ENCODE results near the gene WNT1. TPM values are rescaled to one million over a fixed set of nuclear protein-coding genes. Genes with fewer than 3 reads are reported as not detected.

WNT1 gene
- total and polyA plus RNA-seq, 8 donors = not detected

DNA sequence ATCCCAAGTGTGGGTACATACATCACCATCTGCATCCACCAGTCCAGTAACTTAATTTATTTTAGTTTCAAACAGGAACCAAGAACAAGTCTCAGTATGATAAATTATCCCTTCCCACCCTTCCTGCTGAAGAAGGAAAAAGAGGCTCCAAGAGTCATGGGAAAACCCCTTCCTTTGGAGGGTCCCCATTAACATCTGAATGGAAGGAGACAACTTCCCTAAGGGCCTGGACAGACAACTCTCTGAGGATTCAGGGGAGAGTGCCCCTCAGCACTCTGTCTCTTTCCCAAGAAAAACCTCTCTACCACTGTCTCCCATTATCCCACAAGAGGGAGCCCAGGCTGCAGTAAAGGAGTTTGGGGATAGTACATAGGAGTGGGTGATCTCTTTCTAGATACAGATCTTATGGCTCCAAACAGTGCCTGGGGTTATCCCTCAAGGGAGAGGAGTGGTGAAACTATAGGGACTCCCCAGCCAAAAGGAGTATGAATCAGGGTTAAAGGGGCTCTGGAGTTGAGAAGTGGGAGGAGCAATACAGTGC lies 12.8 kb upstream of the WNT1 start:
- Histone ChIP-seq H3K4me1 (no peaks in the 10 kb centered on the region), H3K9me3 (no peaks in the 10 kb centered on the region), H3K36me3 (no peaks in the 10 kb centered on the region), H3K27me3 (peaks cover 0 to 3% (median 2%) of the 10 kb centered on the region in 4 donors), H3K27ac (no peak overlapping the region), H3K4me3 (no peak overlapping the region)
- intact Hi-C loops (cut with DNase I) = no loop called here
- TF ChIP-seq, protein P1, sequence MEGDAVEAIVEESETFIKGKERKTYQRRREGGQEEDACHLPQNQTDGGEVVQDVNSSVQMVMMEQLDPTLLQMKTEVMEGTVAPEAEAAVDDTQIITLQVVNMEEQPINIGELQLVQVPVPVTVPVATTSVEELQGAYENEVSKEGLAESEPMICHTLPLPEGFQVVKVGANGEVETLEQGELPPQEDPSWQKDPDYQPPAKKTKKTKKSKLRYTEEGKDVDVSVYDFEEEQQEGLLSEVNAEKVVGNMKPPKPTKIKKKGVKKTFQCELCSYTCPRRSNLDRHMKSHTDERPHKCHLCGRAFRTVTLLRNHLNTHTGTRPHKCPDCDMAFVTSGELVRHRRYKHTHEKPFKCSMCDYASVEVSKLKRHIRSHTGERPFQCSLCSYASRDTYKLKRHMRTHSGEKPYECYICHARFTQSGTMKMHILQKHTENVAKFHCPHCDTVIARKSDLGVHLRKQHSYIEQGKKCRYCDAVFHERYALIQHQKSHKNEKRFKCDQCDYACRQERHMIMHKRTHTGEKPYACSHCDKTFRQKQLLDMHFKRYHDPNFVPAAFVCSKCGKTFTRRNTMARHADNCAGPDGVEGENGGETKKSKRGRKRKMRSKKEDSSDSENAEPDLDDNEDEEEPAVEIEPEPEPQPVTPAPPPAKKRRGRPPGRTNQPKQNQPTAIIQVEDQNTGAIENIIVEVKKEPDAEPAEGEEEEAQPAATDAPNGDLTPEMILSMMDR (IDR thresholded peaks at IDR 0.05) = no peak
- FAIRE-seq (no peak), ATAC-seq (no peak), DNase-seq (no peak)

DNA sequence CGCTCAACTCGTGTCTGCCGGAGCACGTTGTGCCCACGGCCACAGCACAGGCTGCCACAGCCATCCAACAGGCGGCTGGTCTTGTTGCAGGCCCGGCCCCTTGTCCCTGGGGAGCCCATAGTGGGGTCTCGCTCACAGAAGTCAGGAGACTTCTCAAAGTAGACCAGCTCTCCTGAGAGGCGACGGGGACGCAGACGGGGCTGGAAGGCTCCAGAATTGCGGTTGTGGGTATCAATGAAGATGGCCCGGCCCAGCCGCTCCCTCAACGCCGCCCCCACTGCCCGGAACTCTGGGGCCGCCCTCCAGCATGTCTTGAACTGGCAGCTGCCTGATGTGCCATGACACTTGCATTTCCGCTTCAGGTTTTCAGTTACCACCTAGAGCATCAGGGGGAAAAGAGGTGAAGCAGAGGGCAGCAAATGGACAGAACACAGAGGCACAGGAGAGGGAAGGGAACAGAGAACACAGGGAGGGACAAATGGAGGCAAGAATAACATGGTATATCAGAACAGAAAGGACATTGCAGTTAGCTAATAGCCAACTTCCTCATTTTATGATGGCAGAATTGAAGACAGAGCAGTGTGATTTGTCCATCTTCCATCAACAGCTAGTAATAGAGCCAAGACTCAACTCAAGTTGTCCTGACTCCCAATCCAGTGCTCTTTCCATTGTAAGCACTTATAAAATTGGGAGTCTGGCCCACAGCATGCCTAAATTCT lies 11.8 kb upstream of the WNT1 start:
- H3K9me3 ChIP-seq = no peaks in the 10 kb centered on the region
- intact Hi-C loops (cut with DNase I) = no loop called here
- 66 to 71% methylated on average over 20 of the region's 20 CpGs for WGBS, 2 donors
- TF ChIP-seq, protein P1 (IDR thresholded peaks at IDR 0.05) = no peak
- H3K27ac ChIP-seq = no peak overlapping the region
- DNase-seq (no peak), FAIRE-seq (no peak), ATAC-seq (no peak)
- no peak overlapping the region for H3K4me3 ChIP-seq
- peaks cover 0 to 9% (median 3%) of the 10 kb centered on the region in 4 donors for H3K27me3 ChIP-seq
- H3K36me3 ChIP-seq = no peaks in the 10 kb centered on the region
- no peaks in the 10 kb centered on the region for H3K4me1 ChIP-seq

DNA sequence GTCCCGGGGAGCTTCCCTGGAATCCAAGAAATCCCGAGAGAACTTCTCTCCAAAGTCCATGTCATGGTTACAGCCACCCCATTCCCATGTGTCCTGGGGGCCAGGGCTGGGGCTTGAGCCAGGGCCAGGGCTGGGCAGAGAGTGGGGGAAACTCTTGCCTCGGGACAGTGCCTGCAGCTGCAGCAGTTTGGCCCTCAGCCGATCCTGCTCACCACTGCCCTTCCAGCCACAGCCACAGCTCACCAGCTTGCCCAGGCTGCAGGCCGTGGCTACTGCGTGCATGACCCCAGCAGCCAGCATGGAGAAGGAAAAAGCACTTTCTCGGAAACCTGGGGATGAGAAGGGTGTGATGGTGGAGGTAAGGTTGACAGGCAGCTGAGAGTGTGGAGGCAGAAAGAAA lies 10.1 kb upstream of the WNT1 start:
- Histone ChIP-seq H3K27ac (no peak overlapping the region), H3K9me3 (no peaks in the 10 kb centered on the region), H3K4me1 (no peaks in the 10 kb centered on the region), H3K27me3 (peaks cover 0 to 9% (median 3%) of the 10 kb centered on the region in 4 donors), H3K4me3 (no peak overlapping the region), H3K36me3 (no peaks in the 10 kb centered on the region)
- DNase-seq (no peak), ATAC-seq (no peak), FAIRE-seq (no peak)
- WGBS, 2 donors = 76 to 85% methylated on average over 7 of the region's 7 CpGs
- TF ChIP-seq, protein P1 (IDR thresholded peaks at IDR 0.05) = no peak
- intact Hi-C loops (cut with DNase I) = no loop called here

DNA sequence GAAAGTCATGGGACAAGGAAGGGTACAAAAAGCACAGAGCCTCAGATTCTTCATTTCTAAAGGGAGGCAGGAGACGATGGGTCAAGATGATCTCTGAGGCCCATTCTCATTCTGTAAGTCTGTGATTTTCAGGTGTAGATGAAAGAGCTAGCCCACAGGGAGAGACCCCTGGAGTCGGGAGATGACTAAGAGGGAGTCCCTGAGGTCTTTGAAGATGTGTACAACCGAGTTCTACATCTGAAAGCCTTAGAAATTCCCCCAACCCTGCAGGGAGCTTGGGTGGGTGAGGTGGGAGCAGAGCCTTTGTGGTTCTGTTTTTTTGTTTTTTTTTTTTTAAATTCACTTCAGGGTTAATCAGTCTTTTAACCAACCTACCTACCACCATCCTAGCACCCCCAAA lies 9.7 kb upstream of the WNT1 start:
- FAIRE-seq (no peak), DNase-seq (no peak), ATAC-seq (no peak)
- H3K27ac ChIP-seq = no peak overlapping the region
- no peaks in the 10 kb centered on the region for H3K4me1 ChIP-seq
- H3K4me3 ChIP-seq = no peak overlapping the region
- intact Hi-C loops (cut with DNase I) = no loop called here
- TF ChIP-seq, protein P1 (IDR thresholded peaks at IDR 0.05) = no peak
- WGBS, 2 donors = 71 to 75% methylated on average over 3 of the region's 3 CpGs
- peaks cover 0 to 9% (median 3%) of the 10 kb centered on the region in 4 donors for H3K27me3 ChIP-seq
- H3K36me3 ChIP-seq = no peaks in the 10 kb centered on the region
- H3K9me3 ChIP-seq = no peaks in the 10 kb centered on the region

DNA sequence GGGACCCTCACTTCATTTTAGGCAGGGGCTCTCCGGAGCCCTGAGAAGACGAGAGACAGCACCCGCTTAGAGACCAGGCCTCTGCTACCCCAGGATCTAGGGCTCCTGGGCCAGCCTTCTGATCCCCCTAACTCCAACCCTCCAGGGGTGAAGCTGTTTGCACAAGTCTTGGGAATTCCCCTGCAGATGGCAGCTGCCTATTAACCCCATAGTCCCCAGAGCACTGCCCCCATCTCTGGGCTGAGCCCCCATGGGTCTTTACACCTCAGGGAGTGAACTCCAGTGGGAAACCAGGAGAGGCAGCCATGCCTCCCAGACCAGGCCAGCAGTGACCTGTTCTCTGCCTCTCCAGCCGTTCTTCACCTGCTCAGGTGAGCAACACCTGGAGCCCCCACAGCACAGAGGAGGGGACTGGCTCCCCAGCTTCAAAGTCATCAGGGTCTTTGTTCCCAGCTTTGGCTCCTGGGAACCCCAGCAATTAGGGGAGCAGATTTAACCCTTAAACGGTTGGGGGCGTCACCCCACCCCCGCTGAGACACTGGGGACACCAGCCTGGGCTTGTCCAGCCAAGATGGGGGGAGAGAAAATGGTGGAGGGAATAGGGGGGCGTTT lies 8.9 kb upstream of the WNT1 start:
- ATAC-seq = no peak
- Histone ChIP-seq H3K36me3 (no peaks in the 10 kb centered on the region), H3K27ac (no peak overlapping the region), H3K4me1 (no peaks in the 10 kb centered on the region), H3K9me3 (no peaks in the 10 kb centered on the region), H3K27me3 (peaks cover 0 to 9% (median 3%) of the 10 kb centered on the region in 4 donors), H3K4me3 (no peak overlapping the region)
- intact Hi-C loops (cut with DNase I) = no loop called here
- DNase-seq = no peak
- TF ChIP-seq, protein P1 (IDR thresholded peaks at IDR 0.05) = no peak
- no peak for FAIRE-seq
- 51 to 56% methylated on average over 8 of the region's 8 CpGs for WGBS, 2 donors

All from pancreas (tissue), 10 donors.